Measurements from ENCODE around the gene ZMYND8.

GRCh38 chr20:47244451-47244850 is 112.0 kb downstream of the ZMYND8 start:
- TF ChIP-seq, protein P1, sequence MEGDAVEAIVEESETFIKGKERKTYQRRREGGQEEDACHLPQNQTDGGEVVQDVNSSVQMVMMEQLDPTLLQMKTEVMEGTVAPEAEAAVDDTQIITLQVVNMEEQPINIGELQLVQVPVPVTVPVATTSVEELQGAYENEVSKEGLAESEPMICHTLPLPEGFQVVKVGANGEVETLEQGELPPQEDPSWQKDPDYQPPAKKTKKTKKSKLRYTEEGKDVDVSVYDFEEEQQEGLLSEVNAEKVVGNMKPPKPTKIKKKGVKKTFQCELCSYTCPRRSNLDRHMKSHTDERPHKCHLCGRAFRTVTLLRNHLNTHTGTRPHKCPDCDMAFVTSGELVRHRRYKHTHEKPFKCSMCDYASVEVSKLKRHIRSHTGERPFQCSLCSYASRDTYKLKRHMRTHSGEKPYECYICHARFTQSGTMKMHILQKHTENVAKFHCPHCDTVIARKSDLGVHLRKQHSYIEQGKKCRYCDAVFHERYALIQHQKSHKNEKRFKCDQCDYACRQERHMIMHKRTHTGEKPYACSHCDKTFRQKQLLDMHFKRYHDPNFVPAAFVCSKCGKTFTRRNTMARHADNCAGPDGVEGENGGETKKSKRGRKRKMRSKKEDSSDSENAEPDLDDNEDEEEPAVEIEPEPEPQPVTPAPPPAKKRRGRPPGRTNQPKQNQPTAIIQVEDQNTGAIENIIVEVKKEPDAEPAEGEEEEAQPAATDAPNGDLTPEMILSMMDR (IDR thresholded peaks at IDR 0.05), result no peak
- TF ChIP-seq POLR2A (IDR thresholded peaks at IDR 0.05; ENCODE audit: low read depth), result no peak
- TF ChIP-seq EP300 (IDR thresholded peaks at IDR 0.05), result no peak
